SK-N-MC (cell line): ENCODE measurements around the gene GPR132.
"Not testable (repeated sequence)": the region's sequence is repeated elsewhere in the genome, so short reads cannot be mapped to it uniquely, and the experiment has no call there.

Source experiments
- DNase-seq: peaks from one replicate; pipeline ENCODE4 v3.0.0-alpha.2; 2011; ENCODE audit warnings: low read depth, low spot score
- H3K27ac ChIP-seq: fragments of 200-600 bp; sonication (generic); 2 replicates; pipeline ENCODE4 v1.5.1; 2016; ENCODE audit warnings: mixed run types
- H3K36me3 ChIP-seq: fragments of 200-600 bp; sonication (generic); 2 replicates; pipeline ENCODE4 v1.6.1; 2017; ENCODE audit warnings: antibody characterized with exemption, low read length, mixed read lengths; ENCODE audit not compliant: insufficient read depth
- H3K4me3 ChIP-seq: fragments of 200-600 bp; sonication (generic); 2 replicates; pipeline ENCODE4 v1.5.1; 2016
- H3K9ac ChIP-seq: fragments of 200-600 bp; sonication (generic); 2 replicates; pipeline ENCODE4 v1.8.0; 2017; ENCODE audit warnings: mixed run types, mixed read lengths; ENCODE audit not compliant: insufficient read length
- H3K9me3 ChIP-seq: fragments of 200-600 bp; sonication (generic); 2 replicates; pipeline ENCODE4 v1.6.1; 2017; ENCODE audit warnings: low read depth, mild to moderate bottlenecking, antibody characterized with exemption, low read length, moderate library complexity, mixed read lengths
- EZH2 ChIP-seq: fragments of 200-600 bp; sonication (generic); IDR thresholded peaks from one replicate; pipeline ENCODE4 v1.6.1; 2017; ENCODE audit warnings: antibody characterized with exemption
- FOXP2 ChIP-seq: optimal IDR thresholded peaks from 2 replicates; pipeline ENCODE3; 2011; ENCODE audit warnings: mild to moderate bottlenecking, moderate library complexity; ENCODE audit not compliant: insufficient read depth; ENCODE audit errors: extremely low read length, control extremely low read depth
- POLR2AphosphoS5 ChIP-seq: IDR thresholded peaks from 2 replicates; pipeline ENCODE4 v1.6.1; 2012; ENCODE audit warnings: mild to moderate bottlenecking, low read depth, low read length, borderline replicate concordance

GPR132 gene

DNA sequence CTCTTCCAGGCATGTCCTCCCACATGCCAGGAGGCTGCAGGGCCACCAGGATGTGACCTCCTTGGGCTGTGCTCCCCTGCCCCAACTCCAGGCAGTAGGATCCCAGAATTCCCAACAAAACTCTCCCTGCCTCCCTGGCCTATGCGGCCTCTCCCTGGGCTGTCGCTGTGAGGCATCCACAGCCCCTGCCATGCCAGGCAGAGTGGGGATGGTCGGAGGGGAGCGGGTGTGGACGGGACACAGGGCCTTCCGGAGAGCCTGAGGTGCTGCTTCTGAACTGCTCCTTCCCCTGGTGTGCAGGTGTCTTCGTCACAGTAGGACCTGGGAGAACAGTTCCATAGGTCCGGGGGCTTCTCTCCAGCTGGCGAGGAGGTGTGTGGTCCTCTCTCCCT, 18.3 kb downstream of the GPR132 start:
- TF ChIP-seq FOXP2 (no peak), POLR2AphosphoS5 (no peak)
- no peaks in the 10 kb centered on the region for H3K36me3 ChIP-seq
- no peak overlapping the region for H3K27ac ChIP-seq
- no peak for DNase-seq
- H3K4me3 ChIP-seq, result no peak overlapping the region
- H3K9me3 ChIP-seq, result no peaks in the 10 kb centered on the region
- no peak overlapping the region for H3K9ac ChIP-seq

GRCh38 chr14:105045710-105046326, 19.4 kb downstream of the GPR132 start:
- no peaks in the 10 kb centered on the region for H3K9me3 ChIP-seq
- no peak overlapping the region for H3K9ac ChIP-seq
- no peak for DNase-seq
- no peaks in the 10 kb centered on the region for H3K36me3 ChIP-seq
- H3K27ac ChIP-seq, result no peak overlapping the region
- TF ChIP-seq EZH2 (no peak), FOXP2 (no peak), POLR2AphosphoS5 (no peak)
- no peak overlapping the region for H3K4me3 ChIP-seq

- TF ChIP-seq EZH2 (no peak), POLR2AphosphoS5 (no peak), FOXP2 (no peak)
- no peaks in the 10 kb centered on the region for H3K9me3 ChIP-seq
- no peak overlapping the region for H3K27ac ChIP-seq
- H3K4me3 ChIP-seq, result no peak overlapping the region
- no peak for DNase-seq
- H3K9ac ChIP-seq, result no peak overlapping the region
- no peaks in the 10 kb centered on the region for H3K36me3 ChIP-seq
These were observed 21.6 kb downstream of the GPR132 start for GRCh38 chr14:105043641-105044040.

DNA sequence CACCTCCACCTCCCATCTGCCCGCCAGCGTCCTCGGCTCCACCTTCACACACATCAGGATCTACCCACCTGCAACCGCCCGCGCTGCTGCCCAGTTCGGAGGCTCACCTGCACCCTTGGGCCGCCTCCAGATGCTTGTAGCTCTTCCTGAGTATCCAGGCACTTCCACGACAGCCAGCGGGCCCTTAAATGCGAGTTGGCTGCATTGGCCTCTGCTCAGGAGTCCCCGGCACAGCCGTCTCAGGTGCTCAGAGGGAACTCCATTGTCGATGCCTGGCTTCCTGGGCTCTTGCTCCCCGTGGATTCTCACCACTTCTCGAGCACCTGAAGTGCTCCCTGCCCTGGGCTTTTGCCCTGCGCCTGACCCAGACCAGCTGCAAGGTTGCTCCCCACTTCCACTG, 22.4 kb downstream of the GPR132 start:
- H3K9ac ChIP-seq, result no peak overlapping the region
- H3K4me3 ChIP-seq, result no peak overlapping the region
- no peak overlapping the region for H3K27ac ChIP-seq
- TF ChIP-seq EZH2, result no peak
- H3K9me3 ChIP-seq, result no peaks in the 10 kb centered on the region
- no peak for DNase-seq
- H3K36me3 ChIP-seq, result no peaks in the 10 kb centered on the region

GRCh38 chr14:105041841-105042765, 23.1 kb downstream of the GPR132 start:
- no peak for DNase-seq
- Histone ChIP-seq H3K27ac (no peak overlapping the region), H3K4me3 (no peak overlapping the region), H3K36me3 (no peaks in the 10 kb centered on the region), H3K9me3 (no peaks in the 10 kb centered on the region), H3K9ac (no peak overlapping the region)
- TF ChIP-seq FOXP2 (no peak), EZH2 (no peak), POLR2AphosphoS5 (no peak)

- Histone ChIP-seq H3K4me3 (no peak overlapping the region), H3K9me3 (no peaks in the 10 kb centered on the region), H3K9ac (no peak overlapping the region), H3K36me3 (no peaks in the 10 kb centered on the region), H3K27ac (no peak overlapping the region)
- TF ChIP-seq FOXP2, result no peak
- DNase-seq, result no peak
These were observed 25.6 kb downstream of the GPR132 start for GRCh38 chr14:105039458-105040205.

DNA sequence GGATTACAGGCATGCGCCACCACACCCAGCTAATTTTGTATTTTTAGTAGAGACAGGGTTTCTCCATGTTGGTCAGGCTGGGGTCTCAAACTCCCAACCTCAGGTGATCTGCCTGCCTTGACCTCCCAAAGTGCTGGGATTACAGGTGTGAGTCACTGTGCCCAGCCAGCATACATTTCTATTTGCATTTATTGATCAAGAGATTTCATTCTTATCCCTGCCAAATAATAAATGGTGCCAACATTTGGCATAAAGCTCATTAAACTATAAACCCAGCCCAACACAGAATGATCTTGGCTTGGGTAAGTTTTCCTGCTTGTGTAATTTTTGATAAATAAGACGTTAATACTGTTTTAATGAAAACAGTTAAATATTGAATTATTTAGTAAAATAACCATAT, 29.6 kb downstream of the GPR132 start:
- H3K4me3 ChIP-seq, H3K9ac ChIP-seq, DNase-seq, H3K36me3 ChIP-seq, H3K9me3 ChIP-seq, H3K27ac ChIP-seq: not testable (repeated sequence)

- no peak for DNase-seq
- H3K27ac ChIP-seq, result no peak overlapping the region
- H3K9me3 ChIP-seq, result no peaks in the 10 kb centered on the region
- H3K9ac ChIP-seq, result no peak overlapping the region
- no peaks in the 10 kb centered on the region for H3K36me3 ChIP-seq
- H3K4me3 ChIP-seq, result no peak overlapping the region
- TF ChIP-seq POLR2AphosphoS5, result no peak
- no peak for TF ChIP-seq EZH2
- no peak for TF ChIP-seq FOXP2
These were observed 30.8 kb downstream of the GPR132 start for GRCh38 chr14:105034315-105035039.

- not testable (repeated sequence) for H3K36me3 ChIP-seq, H3K9me3 ChIP-seq, H3K4me3 ChIP-seq, H3K9ac ChIP-seq, DNase-seq, H3K27ac ChIP-seq
These were observed 31.8 kb downstream of the GPR132 start for GRCh38 chr14:105033412-105033900.

- not testable (repeated sequence) for H3K36me3 ChIP-seq, DNase-seq, H3K27ac ChIP-seq
These were observed 32.8 kb downstream of the GPR132 start for GRCh38 chr14:105032451-105032901.

More at GRCh38 chr14:105032451-105032901, 32.8 kb downstream of the GPR132 start:
- H3K9ac ChIP-seq, H3K4me3 ChIP-seq, H3K9me3 ChIP-seq: not testable (repeated sequence)
